Keratinocyte (primary cell): ENCODE data around the gene GPX7.

Experiments
- EZH2 ChIP-seq: IDR thresholded peaks from one replicate; pipeline ENCODE4 v1.6.1; 2012; ENCODE audit warnings: inconsistent platforms, mild to moderate bottlenecking, low read length, moderate library complexity
- TF ChIP-seq, protein P1 (sequence below), 3 experiments: IDR thresholded peaks in 1 of 3; conservative IDR thresholded peaks in 1 of 3; optimal IDR thresholded peaks in 1 of 3; 2 replicates in 2 of 3; 3 replicates in 1 of 3; pipeline versions ENCODE3 to v1.5.1; 2011; ENCODE audit warnings: low read length in 3 of 3, mild to moderate bottlenecking in 3 of 3, moderate library complexity in 2 of 3, control low read depth in 1 of 3, inconsistent platforms in 1 of 3; ENCODE audit not compliant: insufficient read depth in 2 of 3; ENCODE audit errors: extremely low read depth in 1 of 3

DNA sequence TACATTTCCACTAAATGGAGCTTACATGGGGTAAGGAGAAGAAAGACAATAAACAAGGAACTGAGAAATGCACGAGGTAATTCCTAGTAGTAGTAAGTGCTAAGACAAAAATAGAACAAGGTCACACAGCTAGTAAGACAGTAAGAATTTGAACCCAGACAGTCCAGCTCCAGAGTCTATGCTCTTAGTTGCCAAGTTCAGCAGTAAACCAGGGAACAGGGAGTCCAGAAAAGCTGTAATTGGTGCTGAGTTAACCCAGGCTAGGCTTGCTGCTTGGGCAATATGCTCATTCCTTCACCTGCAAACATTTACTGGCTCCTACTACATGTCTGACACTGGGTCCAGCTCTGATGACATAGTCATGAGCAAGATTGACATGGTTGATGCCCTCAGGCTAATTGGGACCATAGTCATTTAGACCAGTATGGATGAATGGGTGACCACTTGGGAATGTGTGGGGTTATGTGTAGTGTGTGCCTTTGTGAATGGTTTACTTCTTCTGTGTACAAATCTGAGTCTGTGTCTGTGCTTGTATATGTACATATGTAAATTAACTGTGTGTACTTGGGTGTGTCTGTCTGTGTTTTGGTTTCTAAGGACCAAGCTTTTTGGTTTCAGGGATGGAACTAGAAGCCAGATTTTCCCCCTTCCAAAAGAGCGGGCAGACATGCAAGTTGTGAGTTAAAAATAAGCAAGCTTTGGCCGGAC, 2.0 kb downstream of the GPX7 start:
- TF ChIP-seq, protein P1, sequence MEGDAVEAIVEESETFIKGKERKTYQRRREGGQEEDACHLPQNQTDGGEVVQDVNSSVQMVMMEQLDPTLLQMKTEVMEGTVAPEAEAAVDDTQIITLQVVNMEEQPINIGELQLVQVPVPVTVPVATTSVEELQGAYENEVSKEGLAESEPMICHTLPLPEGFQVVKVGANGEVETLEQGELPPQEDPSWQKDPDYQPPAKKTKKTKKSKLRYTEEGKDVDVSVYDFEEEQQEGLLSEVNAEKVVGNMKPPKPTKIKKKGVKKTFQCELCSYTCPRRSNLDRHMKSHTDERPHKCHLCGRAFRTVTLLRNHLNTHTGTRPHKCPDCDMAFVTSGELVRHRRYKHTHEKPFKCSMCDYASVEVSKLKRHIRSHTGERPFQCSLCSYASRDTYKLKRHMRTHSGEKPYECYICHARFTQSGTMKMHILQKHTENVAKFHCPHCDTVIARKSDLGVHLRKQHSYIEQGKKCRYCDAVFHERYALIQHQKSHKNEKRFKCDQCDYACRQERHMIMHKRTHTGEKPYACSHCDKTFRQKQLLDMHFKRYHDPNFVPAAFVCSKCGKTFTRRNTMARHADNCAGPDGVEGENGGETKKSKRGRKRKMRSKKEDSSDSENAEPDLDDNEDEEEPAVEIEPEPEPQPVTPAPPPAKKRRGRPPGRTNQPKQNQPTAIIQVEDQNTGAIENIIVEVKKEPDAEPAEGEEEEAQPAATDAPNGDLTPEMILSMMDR (optimal IDR thresholded peaks at IDR 0.05 in 1 of 3, IDR thresholded peaks at IDR 0.05 in 1 of 3, conservative IDR thresholded peaks at IDR 0.05 in 1 of 3; ENCODE audit: extremely low read depth in 1 of 3, insufficient read depth in 2 of 3, low read length in 3 of 3) = no peak
- TF ChIP-seq EZH2 = no peak
